PC-3 (cell line): ENCODE measurements around the gene NUP62.

Source experiments
- CTCF ChIP-seq: fragments of 300-600 bp; sonication (generic); conservative IDR thresholded peaks from 2 replicates; pipeline ENCODE4 v1.5.1; 2017; ENCODE audit warnings: antibody characterized with exemption, low read depth, mild to moderate bottlenecking, low read length
- EZH2 ChIP-seq: fragments of 300-600 bp; sonication (generic); IDR thresholded peaks from one replicate; pipeline ENCODE4 v1.6.1; 2017; ENCODE audit warnings: antibody characterized with exemption, mild to moderate bottlenecking, low read length; ENCODE audit not compliant: unreplicated experiment
- EZH2phosphoT487 ChIP-seq: fragments of 300-600 bp; sonication (generic); IDR thresholded peaks from 2 replicates; pipeline ENCODE4 v1.6.1; 2018; ENCODE audit warnings: mild to moderate bottlenecking, antibody characterized with exemption, low read length, borderline replicate concordance

GRCh38 chr19:49977076-49977475 is 47.8 kb upstream of the NUP62 start:
- TF ChIP-seq EZH2 (no peak), EZH2phosphoT487 (no peak), CTCF (no peak)
